DMS53 (cell line): ENCODE data around the gene MDC1.
A peak's percentile ranks its signal among the peaks of the same experiment; 100 is the strongest.
"Not testable (repeated sequence)": the region's sequence is repeated elsewhere in the genome, so short reads cannot be mapped to it uniquely, and the experiment has no call there.

Experiments used
- DNase-seq: peaks from one replicate; lab custom pipeline; 2025; lab: John Stamatoyannopoulos, UW

MDC1 gene, protein sequence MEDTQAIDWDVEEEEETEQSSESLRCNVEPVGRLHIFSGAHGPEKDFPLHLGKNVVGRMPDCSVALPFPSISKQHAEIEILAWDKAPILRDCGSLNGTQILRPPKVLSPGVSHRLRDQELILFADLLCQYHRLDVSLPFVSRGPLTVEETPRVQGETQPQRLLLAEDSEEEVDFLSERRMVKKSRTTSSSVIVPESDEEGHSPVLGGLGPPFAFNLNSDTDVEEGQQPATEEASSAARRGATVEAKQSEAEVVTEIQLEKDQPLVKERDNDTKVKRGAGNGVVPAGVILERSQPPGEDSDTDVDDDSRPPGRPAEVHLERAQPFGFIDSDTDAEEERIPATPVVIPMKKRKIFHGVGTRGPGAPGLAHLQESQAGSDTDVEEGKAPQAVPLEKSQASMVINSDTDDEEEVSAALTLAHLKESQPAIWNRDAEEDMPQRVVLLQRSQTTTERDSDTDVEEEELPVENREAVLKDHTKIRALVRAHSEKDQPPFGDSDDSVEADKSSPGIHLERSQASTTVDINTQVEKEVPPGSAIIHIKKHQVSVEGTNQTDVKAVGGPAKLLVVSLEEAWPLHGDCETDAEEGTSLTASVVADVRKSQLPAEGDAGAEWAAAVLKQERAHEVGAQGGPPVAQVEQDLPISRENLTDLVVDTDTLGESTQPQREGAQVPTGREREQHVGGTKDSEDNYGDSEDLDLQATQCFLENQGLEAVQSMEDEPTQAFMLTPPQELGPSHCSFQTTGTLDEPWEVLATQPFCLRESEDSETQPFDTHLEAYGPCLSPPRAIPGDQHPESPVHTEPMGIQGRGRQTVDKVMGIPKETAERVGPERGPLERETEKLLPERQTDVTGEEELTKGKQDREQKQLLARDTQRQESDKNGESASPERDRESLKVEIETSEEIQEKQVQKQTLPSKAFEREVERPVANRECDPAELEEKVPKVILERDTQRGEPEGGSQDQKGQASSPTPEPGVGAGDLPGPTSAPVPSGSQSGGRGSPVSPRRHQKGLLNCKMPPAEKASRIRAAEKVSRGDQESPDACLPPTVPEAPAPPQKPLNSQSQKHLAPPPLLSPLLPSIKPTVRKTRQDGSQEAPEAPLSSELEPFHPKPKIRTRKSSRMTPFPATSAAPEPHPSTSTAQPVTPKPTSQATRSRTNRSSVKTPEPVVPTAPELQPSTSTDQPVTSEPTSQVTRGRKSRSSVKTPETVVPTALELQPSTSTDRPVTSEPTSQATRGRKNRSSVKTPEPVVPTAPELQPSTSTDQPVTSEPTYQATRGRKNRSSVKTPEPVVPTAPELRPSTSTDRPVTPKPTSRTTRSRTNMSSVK (N-terminal part only)

DNA sequence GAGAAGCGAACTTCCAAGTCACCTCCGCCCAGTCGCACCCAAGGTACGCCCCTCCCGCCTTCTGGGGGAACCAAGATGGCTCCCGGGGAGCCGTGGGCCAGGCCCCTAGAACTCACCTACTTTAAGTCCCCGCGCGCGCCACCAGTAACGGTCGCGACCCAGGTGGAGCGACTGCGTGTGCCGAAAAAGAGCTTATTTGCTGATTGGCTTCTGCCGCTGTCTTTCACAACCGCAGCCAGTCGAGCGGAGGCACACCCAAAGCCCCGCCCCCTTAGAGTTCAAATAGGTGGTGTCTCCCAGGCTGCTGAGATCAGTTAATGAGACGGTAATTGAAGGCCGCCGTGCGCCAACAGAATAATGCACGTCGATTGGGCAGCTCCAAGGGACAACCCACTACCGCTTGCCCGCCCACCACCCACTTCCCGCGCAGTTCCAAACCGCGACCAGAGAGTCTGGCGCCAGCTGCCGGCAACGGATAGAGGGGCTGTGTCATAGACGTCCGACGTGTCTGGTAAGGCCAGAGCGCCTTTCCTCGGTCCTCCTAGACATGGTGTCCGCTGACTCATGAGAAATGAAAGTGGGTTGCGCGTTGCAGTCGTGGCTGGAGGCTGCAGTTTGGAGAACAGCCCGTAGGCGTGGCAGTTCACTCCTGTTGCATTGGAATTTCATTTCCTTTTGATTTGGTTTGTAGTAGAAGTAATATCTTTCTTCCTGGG, at the start of gene MDC1:
MDC1 (minus strand) TSS at position 153 of the 716 bp plus-strand sequence. CDS start 2,106 bp downstream, outside the sequence.
- DNase-seq, result peak; percentile 100

DNA sequence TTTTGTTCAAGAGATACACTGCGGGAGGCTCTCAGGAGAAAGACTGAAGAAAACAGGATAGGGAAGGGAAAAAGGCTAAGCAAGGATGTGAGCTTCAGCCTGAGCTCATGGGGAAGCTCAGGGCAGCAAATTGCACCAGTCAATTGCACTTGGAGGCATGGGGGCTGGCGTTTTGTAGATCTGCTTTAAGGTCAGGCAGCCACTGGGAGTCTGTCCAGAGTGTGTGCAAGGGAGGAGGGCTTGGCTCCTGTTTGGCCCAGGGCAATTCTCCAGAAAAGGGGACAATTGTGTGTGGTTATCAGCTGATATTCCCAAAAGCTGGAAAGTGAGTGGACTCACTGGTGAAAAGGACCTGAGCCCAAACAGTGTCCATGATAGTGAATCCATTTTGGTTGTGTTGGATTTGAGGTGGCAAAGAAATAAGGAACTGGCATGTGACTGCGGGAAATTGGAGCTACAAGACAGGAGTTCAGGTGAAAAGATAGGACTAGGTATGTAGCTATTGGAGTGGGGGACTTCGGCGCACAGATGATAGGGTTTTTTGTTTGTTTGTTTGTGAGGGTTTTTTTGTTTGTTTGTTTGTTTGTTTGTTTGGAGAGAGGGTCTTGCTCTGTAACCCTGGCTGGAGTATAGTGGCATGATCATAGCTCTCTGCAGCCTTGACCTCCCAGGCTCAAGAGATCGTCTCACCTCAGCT, 49.5 kb upstream of the MDC1 start:
- DNase-seq, result no peak

DNA sequence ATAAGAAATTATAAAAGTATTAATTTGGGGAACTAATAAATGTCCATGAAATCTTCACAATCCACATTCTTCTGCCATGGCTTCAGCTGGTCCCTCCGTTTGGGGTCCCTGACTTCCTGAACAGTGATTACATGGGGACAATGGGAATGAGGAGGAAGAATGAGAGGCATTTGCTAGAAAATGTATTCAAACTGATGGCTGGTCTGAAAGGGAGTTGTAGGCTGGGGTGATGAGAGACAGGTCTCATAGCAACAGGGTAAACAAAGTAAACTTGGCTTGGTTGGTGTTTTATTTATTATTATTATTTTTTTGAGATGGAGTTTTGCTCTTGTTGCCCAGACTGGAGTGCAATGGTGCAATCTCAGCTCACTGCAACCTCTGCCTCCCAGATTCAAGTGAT, 48.4 kb upstream of the MDC1 start:
- DNase-seq, result not testable (repeated sequence)

DNA sequence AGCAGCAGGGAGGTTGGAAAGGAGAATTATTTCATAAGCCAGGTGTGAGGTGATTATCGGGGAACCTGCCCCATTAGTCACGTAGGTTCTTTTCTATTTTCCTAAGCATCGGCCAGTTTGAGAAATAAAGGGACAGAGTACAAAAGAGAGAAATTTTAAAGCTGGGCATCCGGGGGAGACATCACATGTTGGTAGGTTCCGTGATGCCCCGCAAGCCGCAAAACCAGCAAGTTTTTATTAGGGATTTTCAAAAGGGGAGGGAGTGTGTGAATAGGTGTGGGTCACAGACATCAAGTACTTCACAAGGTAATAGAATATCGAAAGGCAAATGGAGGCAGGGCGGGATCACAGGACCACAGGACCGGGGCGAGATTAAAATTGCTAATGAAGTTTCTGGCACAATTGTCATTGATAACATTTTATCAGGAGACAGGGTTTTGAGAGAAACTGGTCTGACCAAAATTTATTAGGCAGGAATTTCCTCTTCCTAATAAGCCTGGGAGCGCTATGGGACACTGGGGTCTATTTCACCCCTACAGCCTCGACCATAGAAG, 47.5 kb upstream of the MDC1 start:
- DNase-seq, result not testable (repeated sequence)

DNA sequence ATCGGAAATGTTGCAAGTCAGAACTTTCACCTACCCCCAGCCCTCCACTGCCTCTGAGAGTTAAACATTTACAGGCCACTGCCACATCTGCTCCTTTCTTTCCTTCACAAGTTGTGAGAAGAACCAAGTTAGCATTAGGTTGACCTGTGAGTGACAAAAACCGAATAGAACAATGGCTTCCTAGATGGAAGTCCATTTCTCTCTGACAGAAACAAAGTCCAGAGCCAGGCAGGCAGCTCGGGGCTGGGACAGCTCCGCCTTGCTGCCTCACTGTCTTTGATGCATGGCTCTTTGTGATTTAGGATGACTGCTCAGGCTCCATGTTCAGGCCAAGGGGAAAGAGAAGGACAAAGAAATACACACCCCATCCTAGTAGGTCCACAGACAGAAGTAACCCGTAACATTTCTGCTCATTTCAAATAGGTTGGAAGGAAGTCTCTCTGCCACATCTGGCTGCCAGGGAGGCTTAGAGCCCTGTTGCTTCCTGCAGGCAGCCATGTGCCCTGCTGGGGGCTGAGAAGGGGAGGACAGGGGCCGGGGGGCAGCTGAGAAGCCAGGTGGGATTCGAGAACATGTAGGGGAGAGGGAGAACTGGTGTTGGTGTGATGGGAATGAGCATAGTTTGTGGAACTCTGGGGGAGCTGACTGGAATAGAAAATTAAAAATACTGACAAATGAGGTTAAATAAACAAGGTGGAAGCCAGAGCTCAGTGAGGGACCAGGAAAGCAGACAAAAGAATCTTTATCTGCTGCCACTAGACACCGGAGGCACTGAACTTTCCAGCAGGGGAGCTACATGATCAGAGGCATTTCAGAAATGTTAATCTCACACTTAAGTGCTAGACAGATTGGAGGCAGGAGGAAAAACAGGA, 46.8 kb upstream of the MDC1 start:
- DNase-seq, result peak; percentile 39

DNA sequence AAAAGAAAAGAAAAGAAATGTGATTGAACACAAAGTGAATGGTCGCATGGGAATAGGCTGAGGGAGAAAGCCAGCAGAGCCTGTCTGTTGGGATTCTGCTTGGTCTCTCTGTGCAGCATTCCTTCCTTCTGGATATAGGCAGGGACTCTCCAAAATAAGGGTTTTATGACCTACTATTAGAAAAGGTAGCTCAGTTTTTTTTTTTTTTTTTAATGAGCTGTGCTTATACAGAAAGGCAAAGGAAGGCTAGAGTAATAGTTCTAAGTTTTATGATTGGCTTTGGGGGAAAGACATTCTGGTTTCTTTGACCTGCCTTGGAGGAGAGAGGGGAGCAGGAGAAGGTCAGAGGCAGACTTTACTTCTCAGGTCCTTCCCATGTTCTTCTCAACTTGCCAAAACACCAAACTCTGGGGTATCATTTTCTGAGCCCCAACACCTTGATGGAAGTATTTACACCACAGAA, 46.1 kb upstream of the MDC1 start:
- peak; percentile 26 for DNase-seq

DNA sequence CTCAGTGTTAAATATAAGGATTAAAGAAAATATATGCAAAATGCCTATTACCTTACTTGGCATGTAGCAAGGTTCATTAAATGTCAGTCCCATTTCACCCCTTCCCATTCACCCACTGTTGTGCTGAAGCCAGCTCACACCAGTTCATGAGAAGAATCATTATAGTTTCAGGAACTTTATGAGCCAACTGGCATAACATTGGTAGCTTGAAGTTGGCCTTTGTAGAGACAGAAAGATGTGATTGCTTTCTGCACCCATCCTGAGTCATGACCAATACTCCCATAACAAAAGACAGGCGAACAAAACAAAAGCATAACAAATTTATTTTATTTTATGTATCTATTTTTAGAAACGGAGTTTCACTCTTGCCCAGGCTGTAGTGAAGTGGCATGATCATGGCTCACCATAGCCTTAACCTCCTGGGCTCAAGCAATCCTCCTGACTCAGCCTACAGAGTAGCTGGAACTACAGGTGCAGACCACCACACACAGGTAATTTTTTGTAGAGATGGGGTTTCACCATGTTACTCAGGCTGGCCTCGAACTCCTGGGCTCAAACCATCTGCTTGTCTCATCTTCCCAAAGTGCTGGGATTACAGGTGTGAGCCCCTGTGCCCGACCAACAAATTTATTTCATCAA, 44.8 kb upstream of the MDC1 start:
- DNase-seq, result no peak

DNA sequence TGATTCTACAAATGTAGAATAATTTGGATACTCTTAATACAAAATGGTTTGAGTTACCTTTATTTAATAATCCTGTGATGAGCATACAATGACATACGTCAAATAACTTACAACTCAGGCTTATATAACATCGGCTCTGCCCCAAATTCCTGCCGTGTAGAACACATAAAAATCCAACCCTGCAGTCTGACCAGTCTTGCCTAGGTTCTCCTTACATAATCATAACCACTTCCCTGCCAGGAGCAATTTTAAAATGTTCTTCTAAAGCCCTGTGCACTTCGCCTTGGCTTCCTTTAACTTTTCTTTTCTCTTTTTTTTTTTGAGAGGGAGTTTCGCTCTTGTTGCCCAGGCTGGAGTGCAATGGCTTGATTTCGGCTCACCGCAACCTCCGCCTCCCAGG, 43.5 kb upstream of the MDC1 start:
- no peak for DNase-seq

DNA sequence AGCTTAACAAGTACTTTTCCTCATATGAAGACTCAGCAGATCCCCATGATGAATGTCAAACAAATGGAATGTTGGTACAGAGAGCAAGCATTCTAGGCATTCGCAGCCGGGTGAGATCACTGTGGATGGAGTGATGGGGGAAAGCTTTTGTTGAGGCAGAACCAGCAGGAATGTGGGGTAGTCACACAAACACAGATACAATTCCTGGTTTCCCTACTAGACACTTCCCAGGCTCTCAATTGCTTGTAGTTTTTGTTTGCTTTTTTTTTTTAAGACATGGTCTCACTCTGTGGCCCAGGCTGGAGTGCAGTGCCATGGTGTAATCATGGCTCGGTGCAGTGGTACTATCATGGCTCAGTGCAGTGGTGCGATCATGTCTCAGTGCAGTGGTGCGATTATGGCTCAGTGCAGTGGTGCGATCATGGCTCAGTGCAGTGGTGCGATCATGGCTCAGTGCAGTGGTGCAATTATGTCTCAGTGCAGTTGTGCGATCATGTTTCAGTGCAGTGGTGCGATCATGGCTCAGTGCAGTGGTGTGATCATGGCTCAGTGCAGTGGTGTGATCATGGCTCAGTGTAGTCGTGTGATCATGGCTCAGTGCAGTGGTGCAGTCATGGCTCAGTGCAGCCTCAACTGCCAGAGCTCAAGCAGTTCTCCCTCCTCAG, 42.6 kb upstream of the MDC1 start:
- no peak for DNase-seq

DNA sequence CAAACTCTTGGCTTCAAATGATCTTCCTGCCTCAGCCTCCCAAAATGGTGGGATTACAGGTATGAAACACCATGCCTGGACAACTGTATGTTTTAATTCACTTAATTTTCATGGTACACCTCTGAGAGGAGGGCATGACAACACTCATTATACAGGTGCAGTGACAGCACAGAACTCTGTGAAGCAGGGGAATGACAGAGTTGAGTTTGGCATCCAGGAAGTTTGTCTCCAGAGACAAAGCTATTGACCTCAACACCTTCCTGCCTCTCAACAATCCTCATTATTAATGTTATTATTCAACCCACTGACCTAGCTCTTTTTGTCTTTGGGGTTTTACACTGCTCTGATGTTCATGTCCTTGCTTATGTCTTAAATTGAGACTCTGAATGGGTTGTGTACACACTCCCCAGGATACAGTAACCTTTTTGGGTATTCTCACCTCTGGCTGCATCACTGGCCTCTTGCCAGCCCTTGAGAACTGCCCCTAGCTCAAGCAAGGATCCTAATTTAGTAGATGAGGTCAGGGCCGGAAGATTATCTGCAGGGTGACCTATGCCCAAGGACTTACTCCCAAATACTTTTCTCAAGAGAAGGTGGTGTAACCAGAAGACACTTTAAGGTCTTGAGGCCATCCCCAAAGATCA, 40.3 kb upstream of the MDC1 start:
- DNase-seq, result no peak

DNA sequence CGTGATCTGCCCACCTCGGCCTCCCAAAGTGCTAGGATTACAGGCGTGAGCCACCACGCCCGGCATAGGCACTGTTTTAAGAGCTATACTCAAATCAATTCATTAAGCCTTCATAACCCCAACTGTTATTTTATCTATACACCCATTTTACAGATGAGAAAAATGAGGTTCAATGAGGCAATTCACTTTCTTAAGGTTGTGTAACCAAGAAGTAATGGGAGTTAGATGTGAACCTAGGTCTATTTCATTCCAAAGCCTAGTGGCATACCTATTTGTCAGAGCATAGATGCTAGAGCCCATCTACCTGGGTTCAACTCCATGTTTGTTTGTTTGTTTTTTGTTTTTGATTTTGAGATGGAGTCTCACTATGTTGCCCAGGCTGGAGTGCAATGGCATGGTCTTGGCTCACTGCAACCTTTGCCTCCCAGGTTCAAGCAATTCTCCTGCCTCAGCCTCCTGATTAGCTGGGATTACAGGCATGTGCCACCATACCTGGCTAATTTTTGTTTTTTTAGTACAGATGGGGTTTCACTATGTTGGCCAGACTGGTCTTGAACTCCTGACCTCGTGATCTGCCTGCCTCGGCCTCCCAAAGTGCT, 39.4 kb upstream of the MDC1 start:
- not testable (repeated sequence) for DNase-seq

DNA sequence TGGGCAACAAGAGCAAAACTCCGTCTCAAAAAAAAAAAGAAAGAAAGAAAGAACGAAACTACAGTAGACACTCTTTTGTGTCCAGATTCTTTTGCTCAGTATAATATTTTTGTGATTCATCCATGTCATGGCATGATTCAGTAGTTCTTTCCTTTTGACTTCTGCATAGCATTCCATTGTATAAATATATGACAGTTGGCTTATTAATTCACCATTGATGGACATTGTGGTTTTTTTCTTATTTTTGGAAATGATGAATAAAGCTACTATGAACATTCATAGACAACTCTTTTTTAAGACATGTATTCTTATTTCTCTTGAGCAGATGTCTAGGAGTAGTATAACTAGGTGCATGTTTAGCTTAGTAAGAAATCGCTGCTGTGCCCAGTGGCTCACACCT, 37.5 kb upstream of the MDC1 start:
- no peak for DNase-seq

DNA sequence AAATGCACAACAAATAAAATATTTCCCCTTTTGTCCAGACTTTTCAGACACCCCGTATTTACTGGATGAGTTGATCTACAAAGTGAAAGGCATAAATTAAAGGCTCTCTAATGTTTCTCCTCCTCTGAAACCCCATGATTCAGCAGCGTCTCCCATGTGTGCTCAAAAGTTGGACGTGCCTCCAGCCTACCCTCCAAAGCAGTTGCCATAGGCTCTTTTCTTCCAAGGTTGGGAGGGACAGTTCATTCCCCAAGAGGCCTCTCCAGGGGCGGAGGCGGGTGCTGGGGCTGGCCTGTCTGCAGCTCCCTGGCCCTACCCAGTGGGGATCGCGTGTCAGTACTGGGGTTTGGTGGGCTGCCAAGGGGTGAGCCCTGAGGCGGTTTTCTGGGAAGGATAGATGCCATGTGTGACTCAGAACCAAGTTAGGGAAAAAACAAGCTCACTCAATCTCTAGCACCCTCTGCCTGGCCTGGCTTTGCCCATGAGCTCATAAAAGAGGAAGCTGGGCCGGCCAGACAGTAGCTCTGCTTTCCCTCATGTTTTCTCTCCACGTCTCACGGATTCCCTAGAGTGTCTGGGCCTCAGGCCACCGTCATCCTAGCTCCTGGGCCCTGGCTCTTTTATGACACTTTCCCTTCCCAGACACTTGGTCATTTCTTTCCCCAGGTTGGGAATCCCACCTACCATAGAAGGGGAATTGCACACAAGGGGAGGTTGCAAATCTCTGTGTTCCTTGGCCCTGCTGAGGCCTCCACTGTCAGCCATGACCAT, 35.3 kb upstream of the MDC1 start:
- peak; percentile 10 for DNase-seq

DNA sequence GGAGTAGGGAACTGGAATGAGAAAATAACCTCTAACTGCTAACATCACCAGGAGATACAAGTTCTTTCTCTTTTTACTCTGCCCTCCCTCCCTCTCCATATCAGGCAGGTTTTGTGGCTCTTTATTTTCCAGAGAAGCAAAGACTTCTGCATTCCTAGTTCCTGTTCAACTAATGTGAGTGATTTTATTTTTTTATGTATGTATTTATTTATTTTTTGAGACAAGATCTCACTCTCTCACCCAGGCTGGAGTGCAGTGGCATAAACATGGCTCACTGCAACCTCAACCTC, 33.2 kb upstream of the MDC1 start:
- DNase-seq, result peak; percentile 45

DNA sequence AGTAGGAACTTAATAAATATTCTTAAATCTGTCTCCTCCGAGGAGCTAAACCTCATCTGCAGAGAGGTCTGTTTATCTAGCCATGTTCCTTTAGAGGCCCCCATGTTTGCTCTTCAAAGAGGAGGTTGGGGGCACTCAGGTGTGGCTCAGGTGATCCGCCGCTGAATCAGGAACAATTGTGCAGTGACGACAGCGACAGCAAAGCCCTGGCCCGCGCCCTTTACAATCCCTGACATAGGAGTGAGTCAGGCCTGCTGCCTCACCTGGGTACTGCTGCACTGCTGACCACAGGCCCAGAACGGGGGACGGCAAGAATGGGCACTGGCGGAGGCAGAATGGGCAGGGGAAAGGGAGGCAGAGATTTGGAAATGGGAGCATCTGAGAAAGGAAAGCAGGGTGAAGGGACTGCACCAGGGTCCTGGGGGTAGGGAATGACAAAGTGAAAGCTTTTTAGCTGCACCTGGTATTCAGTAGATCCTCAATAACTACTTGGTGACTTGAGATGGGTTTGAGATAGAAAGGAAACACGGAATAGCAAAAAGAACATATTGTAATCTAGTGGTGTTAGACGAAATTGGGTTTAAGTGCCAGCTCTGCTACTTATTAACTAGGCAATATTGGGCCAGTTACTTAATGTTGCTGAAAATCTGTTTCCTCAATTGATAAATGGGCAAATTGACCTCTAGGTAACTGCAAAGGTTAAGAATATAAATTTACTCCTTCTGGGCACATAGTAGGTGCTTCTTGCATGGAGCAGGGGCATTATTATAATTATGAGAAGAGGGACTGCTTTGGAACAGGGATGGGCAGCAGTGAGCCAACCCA, 32.7 kb upstream of the MDC1 start:
- peak; percentile 95 for DNase-seq
